HG02870 (cell line): Measurements from ENCODE around the gene LSM7.

Source experiments
- ATAC-seq: cut with Tn5 transposase; IDR thresholded peaks from one replicate; pipeline ENCODE4 v1.9.1; 2021; ENCODE audit warnings: mild to moderate bottlenecking, moderate library complexity; ENCODE audit not compliant: unreplicated experiment

The LSM7 gene

GRCh38 chr19:2305452-2306280, 22.7 kb downstream of the LSM7 start:
- ATAC-seq, result no peak

- ATAC-seq, result no peak
Observed at GRCh38 chr19:2303211-2303798, 25.1 kb downstream of the LSM7 start.

GRCh38 chr19:2302319-2303210, 25.8 kb downstream of the LSM7 start:
- ATAC-seq, result no peak

- no peak for ATAC-seq
Observed at GRCh38 chr19:2300533-2300932, 27.9 kb downstream of the LSM7 start.

GRCh38 chr19:2296141-2296540, 32.2 kb downstream of the LSM7 start:
- no peak for ATAC-seq

GRCh38 chr19:2294687-2295335, 33.6 kb downstream of the LSM7 start:
- no peak for ATAC-seq

- ATAC-seq, result no peak
Observed at GRCh38 chr19:2291185-2291751, 37.1 kb downstream of the LSM7 start.

- no peak for ATAC-seq
Observed at GRCh38 chr19:2290441-2291184, 37.8 kb downstream of the LSM7 start.

GRCh38 chr19:2289714-2290435, 38.5 kb downstream of the LSM7 start:
- no peak for ATAC-seq

GRCh38 chr19:2288818-2289713, 39.3 kb downstream of the LSM7 start:
- ATAC-seq, result no peak

- ATAC-seq, result no peak
Observed at GRCh38 chr19:2288338-2288817, 40.0 kb downstream of the LSM7 start.

- ATAC-seq, result no peak
Observed at GRCh38 chr19:2287585-2288337, 40.6 kb downstream of the LSM7 start.

GRCh38 chr19:2286402-2287140, 41.8 kb downstream of the LSM7 start:
- no peak for ATAC-seq

GRCh38 chr19:2283835-2284507, 44.4 kb downstream of the LSM7 start:
- ATAC-seq, result no peak

- no peak for ATAC-seq
Observed at GRCh38 chr19:2282862-2283237, 45.5 kb downstream of the LSM7 start.
